GM23248 (cell line): ENCODE data around the gene SLC9A9.

Experiments
- EZH2 ChIP-seq: fragments of 200-600 bp; sonication (generic); IDR thresholded peaks from 2 replicates; pipeline ENCODE4 v1.6.1; 2018; ENCODE audit warnings: antibody characterized with exemption, mild to moderate bottlenecking; ENCODE audit not compliant: insufficient read depth, poor library complexity, severe bottlenecking
- EZH2phosphoT487 ChIP-seq: fragments of 200-600 bp; sonication (generic); IDR thresholded peaks from 2 replicates; pipeline ENCODE4 v1.6.1; 2018; ENCODE audit warnings: antibody characterized with exemption, moderate library complexity, mild to moderate bottlenecking, low read depth; ENCODE audit not compliant: insufficient read depth

DNA sequence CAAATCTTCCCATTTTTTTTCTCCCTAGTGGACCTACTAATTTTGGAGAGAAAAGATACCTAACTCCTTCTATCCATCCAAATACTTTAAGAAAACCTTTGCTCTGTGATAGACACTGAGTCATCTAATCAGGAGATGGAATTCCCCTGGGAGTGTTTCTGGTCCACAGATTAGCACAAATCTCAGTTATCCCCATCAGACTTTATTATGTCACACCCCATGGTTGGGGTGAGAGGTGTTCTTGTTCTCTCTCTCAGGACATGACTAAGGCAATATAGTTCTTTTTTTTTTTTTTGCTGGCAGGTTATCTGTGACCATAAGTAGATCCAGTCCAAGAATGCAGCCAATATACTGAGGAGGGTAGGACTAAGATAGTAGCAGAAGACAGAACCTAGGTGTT, 15.8 kb downstream of the SLC9A9 start:
- no peak for TF ChIP-seq EZH2phosphoT487
- no peak for TF ChIP-seq EZH2
